Endometrial microvascular endothelial cells (primary cell): Measurements from ENCODE around the gene PLCL1. TPM values are rescaled to one million over a fixed set of nuclear protein-coding genes. Genes with fewer than 3 reads are reported as not detected.

ENCODE experiments used
- in situ Hi-C: cut with HindIII; loops from 2 replicates; pipeline ENCODE4 v1.10.0; 2017; ENCODE audit warnings: low sequenced_read_pairs, low pct_unique_long_range_greater_than_20kb; ENCODE audit errors: inconsistent ontology term
- total RNA-seq: library from RNA; depleted of rRNA; stranded (reverse); fragments of >200 nt; gene quantifications from one replicate; pipeline ENCODE4 v1.2.3, GENCODE V29; 2015; ENCODE audit errors: inconsistent ontology term

PLCL1 gene
- total RNA-seq, 1 donor from 2014 or later = 0.65 TPM

DNA sequence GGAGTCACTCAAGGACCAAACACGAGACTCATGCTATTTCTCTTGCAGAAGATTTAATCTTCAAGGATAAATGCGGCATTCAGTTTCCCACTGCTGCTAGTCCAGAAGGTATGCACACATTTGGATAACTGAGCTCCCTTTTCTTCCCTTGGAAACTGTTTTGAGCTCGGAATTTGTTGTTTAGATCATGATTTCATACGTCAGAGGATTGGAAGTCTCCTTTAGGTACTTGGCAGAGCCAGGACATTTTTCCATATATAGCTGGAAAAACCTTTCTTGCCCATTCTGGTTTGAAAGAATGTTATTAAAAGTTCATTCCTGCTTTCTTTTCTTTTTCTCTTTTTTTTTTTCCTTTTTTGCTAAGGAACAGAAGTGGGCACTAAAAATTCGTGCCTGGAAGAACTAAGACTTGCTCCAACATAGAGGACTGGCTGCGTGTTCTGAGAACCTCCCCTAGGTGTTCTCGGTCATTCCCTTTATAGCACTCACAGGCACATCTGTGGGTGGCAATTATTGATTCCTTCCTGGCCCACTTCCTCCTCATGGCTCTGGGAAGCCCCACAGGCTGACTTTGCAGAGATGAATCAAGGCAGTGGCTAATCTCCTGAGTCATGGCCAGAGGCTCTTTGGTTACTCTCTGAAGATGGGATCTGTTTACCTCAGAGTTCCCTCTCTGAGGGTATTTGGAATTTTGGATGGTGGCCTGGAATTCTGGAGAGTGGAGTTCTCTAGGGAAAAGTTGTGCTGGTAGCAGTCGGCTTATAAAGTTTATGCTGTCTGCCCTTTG lies 104.8 kb downstream of the PLCL1 start:
- in situ Hi-C loops = no loop called here

DNA sequence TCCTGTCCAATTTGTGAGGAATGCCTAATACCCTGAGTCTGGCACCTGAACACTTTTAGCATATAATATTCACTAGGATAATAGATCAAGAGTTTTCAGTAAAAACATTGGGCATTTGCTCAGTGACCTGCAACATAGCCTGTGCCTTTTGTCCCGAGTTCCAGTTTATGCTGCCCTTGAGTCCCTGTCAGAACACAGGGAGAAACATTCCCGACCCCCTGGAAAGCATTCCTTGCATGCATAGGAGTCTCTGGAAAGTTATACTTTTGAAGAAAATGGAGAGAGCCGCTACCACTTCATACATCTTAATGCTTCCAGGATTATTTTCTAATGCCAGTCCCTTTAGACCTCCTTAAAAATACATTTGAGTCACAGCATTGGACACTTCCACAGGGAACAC lies 107.3 kb downstream of the PLCL1 start:
- in situ Hi-C loops = no loop called here

DNA sequence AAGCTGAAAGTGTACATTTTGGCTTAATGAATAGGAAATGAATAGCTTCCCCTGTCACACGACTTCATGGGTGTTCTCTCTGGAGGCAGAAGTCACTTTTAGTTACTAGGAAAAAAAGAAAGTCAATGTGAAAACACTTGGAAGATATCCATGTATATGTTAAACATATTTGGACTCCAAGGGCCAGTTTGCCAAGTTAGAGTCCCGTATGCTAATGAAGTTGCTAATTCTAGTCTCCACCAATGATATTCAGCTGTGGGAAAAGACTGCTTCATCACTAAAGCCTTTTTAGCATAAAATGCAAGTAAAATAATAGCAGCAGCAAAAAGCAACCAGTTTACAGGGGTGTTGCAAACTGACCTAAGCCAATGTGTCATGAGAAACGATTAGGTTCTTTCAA lies 108.7 kb downstream of the PLCL1 start:
- in situ Hi-C loops = no loop called here

DNA sequence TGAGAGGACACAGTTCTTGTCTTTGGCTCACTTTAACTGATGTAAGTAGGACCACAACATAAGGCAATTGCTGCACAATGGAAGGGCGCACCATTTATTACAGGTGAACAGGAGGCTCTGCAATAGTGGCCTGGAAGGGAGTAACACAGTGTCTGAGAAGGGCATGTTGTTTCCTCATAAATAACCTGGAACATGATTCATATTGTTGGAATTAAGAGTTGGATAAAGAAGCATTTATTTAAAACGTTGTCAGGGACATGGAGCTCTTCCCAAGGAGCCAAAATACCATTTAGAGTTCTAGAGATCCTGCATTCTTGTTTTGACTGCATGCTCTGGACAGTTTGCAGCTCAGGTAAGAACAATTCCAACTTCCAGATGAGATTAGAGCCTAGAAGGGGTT lies 110.4 kb downstream of the PLCL1 start:
- in situ Hi-C loops = no loop called here

DNA sequence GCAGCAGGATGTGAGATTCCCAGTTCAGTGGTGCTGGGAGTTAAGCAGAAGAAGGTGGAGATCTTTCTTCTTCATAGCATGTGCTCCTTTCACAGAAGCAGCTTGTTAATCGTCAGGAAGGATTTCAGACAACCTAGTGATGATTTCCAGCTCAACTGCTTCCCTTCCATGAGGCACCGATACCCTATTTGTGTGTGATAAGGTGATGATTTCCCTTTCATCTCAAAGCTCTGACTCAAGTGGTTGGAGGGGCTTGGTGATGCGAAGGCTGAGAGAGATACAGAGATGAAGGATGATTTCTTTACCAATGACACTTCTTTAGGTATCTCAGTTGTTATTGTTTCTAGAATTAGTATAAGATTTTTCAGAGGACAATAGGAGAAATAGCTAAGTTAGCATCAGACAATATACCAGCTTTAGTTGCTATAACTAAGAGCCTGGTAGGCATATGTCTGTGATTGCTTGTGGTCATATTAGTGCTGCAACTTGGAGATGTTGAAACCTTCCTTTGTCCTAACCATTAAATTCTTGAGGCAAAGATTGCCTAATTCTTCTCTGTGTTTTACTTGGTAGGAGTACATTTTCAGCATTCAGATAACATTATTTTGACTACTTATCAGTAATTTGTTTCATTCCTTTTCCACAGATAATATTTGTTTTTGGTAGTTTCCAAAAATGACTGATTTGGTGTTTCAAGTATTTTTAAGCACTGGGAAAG lies 111.3 kb downstream of the PLCL1 start:
- in situ Hi-C loops = no loop called here

DNA sequence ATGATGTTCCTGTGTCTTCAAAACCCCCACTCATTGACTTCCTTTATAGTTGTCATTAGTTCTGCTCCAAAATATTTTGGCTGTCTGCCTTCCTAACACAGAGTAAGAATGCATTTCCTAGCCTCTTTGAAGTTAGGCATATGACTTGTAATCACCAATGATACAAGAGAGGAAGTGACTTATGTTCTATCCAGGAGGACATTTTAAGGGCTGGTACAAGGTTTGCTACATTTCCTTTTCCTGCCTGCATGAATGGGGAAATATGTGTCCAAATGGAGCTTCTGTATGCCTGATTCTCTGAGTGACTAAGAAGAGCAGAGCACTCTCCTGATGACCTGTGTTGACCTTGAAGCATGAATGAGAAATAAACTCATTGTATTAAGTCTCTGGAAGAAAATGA lies 115.1 kb downstream of the PLCL1 start:
- in situ Hi-C loops = no loop called here

DNA sequence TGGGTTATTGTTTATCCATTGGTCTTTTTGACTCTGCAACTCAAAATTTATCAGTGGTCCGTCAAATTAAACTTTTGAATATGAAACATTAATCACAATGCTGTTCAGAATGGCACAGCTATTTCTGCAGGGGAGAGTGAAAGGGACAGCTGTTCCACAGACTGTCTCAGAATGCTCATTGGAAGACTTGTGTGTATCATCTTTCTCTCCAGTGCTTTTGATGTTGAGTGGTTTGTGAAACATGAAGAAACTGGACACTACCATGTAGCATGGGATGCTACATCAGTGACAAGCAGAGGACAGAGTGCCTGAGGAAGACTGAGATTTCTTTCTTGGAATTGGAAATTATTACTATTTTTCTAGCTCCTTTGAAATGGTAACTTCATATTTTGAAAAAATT lies 115.7 kb downstream of the PLCL1 start:
- in situ Hi-C loops = no loop called here

DNA sequence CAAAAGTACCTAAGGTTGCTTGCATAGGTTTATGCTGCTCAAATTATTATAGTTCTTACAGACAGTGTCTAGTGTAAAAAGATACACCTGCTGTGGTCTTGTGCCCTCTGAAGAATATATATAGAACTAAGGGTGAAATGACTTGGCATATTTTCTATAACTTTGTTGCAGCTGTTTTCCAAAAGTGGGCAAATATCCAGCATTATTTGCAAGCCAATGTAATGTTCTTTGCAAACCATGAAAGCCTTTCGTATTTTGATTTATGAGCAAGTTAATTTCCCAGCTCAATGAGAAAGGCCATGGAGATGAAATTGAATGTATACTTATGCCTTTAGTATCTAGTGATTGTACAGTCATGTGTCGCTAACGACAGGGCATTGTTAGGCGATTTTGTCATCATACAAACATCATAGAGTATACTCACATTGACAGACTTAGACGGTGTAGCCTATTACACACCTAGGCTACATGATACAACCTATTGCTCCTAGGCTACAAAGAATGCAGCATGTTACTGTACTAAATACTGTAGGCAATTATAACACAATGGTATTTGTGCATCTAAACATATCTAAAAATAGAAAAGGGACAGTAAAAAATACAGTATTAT lies 116.3 kb downstream of the PLCL1 start:
- in situ Hi-C loops = no loop called here

DNA sequence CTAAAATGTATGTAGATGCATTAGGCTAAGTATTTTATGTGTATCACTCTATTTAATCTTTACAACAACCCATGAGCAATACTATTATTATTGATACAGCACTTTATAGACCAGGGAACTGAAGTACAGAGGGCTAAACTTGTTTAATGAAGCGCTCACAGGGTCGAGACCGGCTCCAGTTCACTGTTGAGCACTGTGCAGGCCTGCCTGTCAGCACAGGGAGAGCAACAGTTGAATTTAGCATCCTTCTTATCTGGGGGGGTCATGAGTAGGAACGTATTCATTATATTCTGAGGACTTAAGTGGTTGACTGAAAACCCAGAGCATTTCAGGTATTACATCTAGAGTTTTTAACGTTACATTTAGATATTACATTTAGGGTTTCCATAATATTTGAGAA lies 120.1 kb downstream of the PLCL1 start:
- in situ Hi-C loops = no loop called here

DNA sequence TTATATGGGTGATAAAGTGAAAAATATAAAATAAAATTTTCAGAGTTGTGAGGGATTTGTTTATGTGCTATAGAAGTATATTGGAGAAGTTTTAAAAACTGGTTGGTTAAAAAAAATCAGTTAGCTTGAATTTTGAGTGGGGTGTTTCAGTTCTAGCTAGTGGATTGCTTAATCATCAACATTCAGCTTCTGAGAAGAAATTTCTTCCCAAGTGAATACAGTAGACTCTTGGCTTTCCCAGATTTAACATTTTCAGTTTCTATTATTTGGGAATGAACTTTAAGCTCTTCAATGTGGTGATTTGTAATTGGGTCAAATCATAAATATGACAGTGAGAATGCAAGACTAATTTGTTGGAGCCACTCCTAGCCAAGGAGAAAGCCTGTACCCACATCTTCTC lies 120.8 kb downstream of the PLCL1 start:
- in situ Hi-C loops = no loop called here

DNA sequence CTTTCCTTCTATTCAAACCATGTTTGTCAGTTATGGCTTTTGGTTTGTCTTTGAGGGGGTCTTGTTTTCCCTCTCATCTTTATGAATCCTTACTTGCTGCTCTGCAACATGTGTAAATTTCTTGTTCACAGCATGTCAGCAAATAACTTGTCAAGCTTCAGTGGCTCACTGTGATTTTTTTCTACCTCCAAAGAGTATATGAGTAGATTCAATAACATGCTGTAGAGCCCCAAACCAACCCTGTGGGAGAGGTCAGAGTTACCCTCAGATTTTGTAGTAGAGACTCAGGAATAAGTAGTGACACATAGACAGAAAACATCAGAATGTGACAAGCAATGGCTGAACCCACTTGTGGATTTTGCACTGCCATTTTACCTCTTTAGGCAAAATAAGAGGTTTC lies 121.6 kb downstream of the PLCL1 start:
- in situ Hi-C loops = no loop called here

DNA sequence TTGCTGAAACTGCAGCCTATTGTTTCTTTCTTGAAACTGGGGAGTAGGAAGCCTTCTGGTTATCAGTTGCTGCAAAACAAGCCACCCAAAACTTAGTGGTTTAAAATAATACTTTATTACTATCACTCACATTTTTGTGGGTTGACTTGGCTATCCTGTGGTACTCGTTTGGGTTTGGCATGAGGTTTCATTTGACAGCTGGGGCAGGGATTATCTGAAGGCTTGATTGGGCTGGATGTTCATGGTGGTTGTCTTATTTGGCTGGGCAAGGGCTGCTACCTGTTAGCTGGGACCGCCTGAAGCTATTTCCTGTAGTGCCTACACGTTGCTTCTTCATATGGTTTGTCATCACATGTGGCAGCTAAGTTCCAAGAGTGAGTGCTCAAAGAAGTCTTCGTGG lies 122.3 kb downstream of the PLCL1 start:
- in situ Hi-C loops = no loop called here

DNA sequence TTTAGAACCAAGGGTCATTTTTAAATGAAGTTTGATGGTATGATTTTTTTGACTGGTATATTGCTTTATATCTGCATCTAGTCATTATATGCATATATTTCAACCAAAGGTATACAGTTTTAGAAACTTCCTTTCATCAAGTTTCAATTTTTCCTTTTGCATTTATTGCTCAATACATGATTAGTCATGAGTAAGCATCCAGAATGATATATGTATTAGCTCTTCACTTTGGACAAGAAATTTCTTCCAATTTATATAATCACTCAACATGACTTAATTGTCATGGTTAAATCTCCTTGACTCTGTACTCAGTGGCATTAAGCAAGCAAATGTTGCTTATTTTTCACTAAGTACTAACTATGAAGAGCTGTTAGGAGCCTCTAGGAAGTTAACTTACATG lies 123.6 kb downstream of the PLCL1 start:
- in situ Hi-C loops = no loop called here

DNA sequence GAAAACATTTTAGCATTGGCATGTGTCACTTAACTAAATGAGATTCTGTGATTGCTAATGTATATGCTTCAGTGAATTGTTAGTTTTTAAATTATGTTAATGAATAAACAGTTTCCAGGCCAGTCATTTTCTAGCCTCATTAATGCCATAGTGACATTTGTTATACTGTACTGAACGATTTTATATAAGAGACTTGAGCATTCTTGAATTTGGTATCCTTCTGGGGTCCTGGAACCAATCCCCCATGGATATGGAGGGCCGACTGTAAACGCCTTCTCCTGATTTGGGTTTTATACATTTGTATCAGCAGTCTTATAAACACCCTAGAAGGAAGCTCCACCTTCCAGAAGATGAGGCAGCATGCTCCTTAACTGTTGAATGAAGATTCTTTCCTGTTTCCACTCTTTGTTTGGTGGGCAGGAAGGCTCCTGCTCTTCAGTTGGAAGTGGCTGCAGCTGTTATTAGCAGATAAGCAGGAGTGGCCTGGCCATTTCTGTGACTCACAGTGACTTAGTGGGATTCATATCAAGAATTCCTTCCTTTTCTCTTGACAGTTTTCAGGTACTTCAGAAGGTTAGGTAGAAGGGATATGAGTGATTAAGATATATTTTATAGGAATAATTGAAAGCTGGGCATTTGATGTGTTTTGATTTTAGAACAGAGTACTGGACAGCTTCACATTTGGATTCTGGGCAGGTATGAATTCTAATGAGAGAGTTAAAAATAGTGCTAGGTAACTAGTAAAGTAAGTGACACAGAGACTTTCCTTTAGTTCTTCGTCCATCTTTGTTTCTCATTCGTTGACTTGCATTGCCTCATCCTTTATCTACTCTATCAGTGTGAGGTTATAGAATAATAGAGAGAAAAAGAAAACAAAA lies 124.9 kb downstream of the PLCL1 start:
- in situ Hi-C loops = no loop called here

DNA sequence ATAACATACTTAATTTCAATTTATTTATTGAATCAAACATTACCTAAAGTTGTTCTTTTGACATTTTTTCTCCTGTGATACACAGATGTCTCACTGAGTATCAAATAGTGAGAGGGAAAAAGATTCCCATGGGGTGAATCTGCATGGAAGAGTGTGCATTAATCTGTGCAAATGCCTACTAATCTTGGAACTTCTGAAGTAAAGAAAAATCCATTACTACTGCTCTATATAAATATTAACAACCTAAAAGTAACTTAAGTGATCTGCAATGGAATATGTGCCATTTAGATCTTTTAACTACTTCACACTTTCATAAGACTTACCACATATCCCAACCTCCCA lies 125.5 kb downstream of the PLCL1 start:
- in situ Hi-C loops = no loop called here

DNA sequence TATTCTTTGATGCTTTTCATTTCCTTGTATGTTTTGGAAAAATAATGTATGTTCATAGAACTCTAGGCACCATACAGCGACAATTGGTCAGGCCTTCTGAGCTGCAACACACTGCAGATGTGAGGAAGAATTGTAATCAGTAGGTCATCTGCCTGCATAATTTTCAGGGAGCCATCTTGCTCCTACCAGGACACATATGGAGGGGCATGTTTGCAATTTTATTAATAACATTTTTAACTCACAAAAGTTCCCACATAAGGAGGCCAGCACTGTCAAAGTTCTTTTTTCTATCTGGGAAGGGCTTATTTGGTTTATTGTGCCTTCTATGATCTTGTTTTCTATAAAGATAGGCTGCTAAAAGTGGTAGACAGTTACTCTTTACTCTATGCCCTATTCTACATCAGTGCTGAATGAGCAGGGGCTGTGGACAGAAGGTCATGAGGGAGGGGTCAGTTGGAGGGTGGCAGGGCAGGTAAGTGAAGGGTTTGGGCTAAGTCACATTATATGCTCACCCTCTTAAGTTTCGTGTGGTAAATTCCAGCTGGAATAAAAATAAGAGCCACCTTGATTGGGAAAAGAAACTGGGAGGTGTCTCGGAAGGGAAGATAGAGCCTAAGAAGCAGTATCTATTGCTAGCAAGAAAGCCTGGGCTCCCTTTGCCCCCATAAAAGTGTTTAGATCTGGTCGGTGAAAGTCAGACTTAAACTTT lies 126.3 kb downstream of the PLCL1 start:
- in situ Hi-C loops = no loop called here

DNA sequence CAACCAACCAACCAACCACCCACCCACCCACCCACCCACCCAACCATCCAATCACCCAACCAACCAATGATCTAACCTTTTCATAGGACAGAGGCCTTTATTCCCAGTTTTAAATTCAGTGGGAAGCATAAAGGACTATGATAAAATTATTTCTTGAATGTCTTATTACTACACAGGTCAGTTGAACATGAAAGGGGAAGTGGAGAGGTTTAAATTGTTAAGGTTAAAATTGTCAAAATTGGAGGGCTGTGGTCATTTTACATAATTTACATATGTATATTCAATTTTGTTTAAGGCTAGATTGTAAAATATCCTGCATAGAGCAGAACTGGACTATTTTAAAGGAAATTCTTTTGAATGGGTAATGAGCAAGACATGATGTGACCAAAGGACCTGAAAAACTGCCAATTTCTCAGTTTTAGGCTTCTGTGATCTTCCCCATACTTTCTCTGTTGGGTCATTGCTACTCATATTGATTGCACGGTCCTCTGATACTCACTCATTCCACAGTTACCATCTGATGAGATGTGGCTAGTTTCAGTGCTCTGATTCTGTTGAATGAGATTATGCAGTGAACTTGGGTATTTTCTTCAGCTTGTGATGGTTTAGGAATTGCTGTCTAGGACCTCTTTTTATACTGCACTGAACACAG lies 127.4 kb downstream of the PLCL1 start:
- in situ Hi-C loops = no loop called here

DNA sequence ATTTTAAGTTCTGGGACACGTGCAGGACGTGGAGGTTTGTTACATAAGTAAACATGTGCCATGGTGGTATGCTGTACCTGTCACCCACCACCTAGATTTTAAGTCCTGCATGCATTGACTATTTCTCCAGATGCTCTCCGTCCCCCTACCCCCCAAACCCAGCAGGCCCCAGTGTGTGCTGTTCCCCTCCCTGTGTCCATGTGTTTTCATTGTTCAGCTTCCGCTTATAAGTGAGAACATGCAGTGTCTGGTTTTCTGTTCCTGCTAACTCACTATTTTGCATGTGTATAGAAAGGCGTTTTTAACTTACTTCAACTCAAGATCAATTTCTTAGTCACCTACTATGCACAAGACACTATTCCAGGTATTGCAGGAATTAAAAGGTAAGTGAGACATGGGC lies 128.0 kb downstream of the PLCL1 start:
- in situ Hi-C loops = no loop called here
